AG04450 (cell line): ENCODE results near the gene SHOC2. TPM values are rescaled to one million over a fixed set of nuclear protein-coding genes. Genes with fewer than 3 reads are reported as not detected.

Experiments used
- CTCF ChIA-PET: fragments of 300-600, 350-600 bp; formaldehyde crosslinking; extraction: SDS; loops from one replicate; lab custom pipeline; 2022; ENCODE audit warnings: antibody characterized with exemption, inconsistent platforms; lab: Charles Lee
- POLR2A ChIA-PET: fragments of 350-600 bp; formaldehyde crosslinking; extraction: SDS; loops from one replicate; lab custom pipeline; 2021; ENCODE audit warnings: antibody characterized with exemption, inconsistent platforms; lab: Yijun Ruan, JAX
- DNase-seq: peaks from one replicate; pipeline ENCODE4 v3.0.0-alpha.2; 2011; ENCODE audit warnings: low read depth, low spot score
- H3K27ac ChIP-seq: one replicate; pipeline ENCODE4 v1.5.1; 2012; ENCODE audit warnings: low read depth, low read length, control low read depth
- H3K27me3 ChIP-seq: one replicate; pipeline ENCODE4 v1.6.0; 2012; ENCODE audit warnings: low read length; ENCODE audit not compliant: control insufficient read depth, insufficient read depth
- H3K4me3 ChIP-seq: 2 replicates; pipeline ENCODE4 v1.5.1; 2011; ENCODE audit warnings: mild to moderate bottlenecking, low read depth, low read length, control low read depth
- H3K9me3 ChIP-seq: 2 replicates; pipeline ENCODE4 v1.5.1; 2012; ENCODE audit warnings: low read length; ENCODE audit not compliant: control insufficient read depth, insufficient read depth
- CTCF ChIP-seq: IDR thresholded peaks from 2 replicates; pipeline ENCODE4 v1.5.1; 2011; ENCODE audit warnings: low read depth, low read length, control low read depth, inconsistent platforms
- polyA plus RNA-seq: library from polyadenylated mRNA; depleted of rRNA; stranded (reverse); fragments of >200 nt; gene quantifications from 2 replicates; pipeline ENCODE4 v1.2.3, GENCODE V29; 2011

Gene SHOC2
- polyA plus RNA-seq, 1 experiment, result 33.3 TPM

- DNase-seq, result no peak
- Histone ChIP-seq H3K4me3 (no peak overlapping the region), H3K9me3 (no peaks in the 10 kb centered on the region), H3K27ac (no peak overlapping the region), H3K27me3 (no peaks in the 10 kb centered on the region)
- no peak for TF ChIP-seq CTCF
- ChIA-PET CTCF (no interaction called here), POLR2A (no interaction called here)
Measured at GRCh38 chr10:110989016-110989415, 69.6 kb downstream of the SHOC2 start.

- no peak overlapping the region for H3K4me3 ChIP-seq
Measured at GRCh38 chr10:110992006-110992800, 72.8 kb downstream of the SHOC2 start.

GRCh38 chr10:110993024-110993693, 73.8 kb downstream of the SHOC2 start:
- H3K9me3 ChIP-seq, result no peaks in the 10 kb centered on the region
- H3K27ac ChIP-seq, result no peak overlapping the region
- peak; percentile 53 for DNase-seq
- no peak overlapping the region for H3K4me3 ChIP-seq
- POLR2A ChIA-PET, result interaction anchor here (1.1 kb wide), 1 partner anchor 74 kb away, joined by 4 read pairs; the partner anchor contains the start of genes BBIP1 and SHOC2
- no peak for TF ChIP-seq CTCF
- H3K27me3 ChIP-seq, result no peaks in the 10 kb centered on the region
- CTCF ChIA-PET, result no interaction called here

More at GRCh38 chr10:110992006-110992800, 72.8 kb downstream of the SHOC2 start:
- Histone ChIP-seq H3K27me3 (no peaks in the 10 kb centered on the region), H3K27ac (no peak overlapping the region), H3K9me3 (no peaks in the 10 kb centered on the region)
- CTCF ChIA-PET, result no interaction called here
- POLR2A ChIA-PET, result interaction anchor here (1.1 kb wide), 1 partner anchor 73 kb away, joined by 4 read pairs; the partner anchor contains the start of genes BBIP1 and SHOC2
- DNase-seq, result no peak
- no peak for TF ChIP-seq CTCF

GRCh38 chr10:110994406-110995086, 75.1 kb downstream of the SHOC2 start:
- no peak for TF ChIP-seq CTCF
- no peaks in the 10 kb centered on the region for H3K27me3 ChIP-seq
- no peak overlapping the region for H3K27ac ChIP-seq
- H3K4me3 ChIP-seq, result no peak overlapping the region
- DNase-seq, result no peak
- CTCF ChIA-PET, result no interaction called here
- POLR2A ChIA-PET, result no interaction called here
- H3K9me3 ChIP-seq, result no peaks in the 10 kb centered on the region
